CD14-positive monocyte (primary cell): Measurements from ENCODE around the gene DIAPH2. TPM values are rescaled to one million over a fixed set of nuclear protein-coding genes. Genes with fewer than 3 reads are reported as not detected.

Source experiments
- DNase-seq, 3 donors: peaks; one replicate each; pipeline ENCODE4 v3.0.0-alpha.2; 2011 to 2022
- H2AFZ ChIP-seq: 2 replicates; pipeline ENCODE4 v1.6.0; 2012; ENCODE audit warnings: mild to moderate bottlenecking, low read depth, low read length, inconsistent platforms; ENCODE audit not compliant: insufficient read depth, poor library complexity, severe bottlenecking
- H3K27ac ChIP-seq, 2 donors: 1 replicate in 1 of 2; 2 replicates in 1 of 2; pipeline ENCODE4 v1.5.1; 2012 to 2013; ENCODE audit warnings: low read length in 2 of 2, control low read depth in 1 of 2, inconsistent platforms in 1 of 2, low read depth in 1 of 2, mild to moderate bottlenecking in 1 of 2
- H3K27me3 ChIP-seq, 2 donors: one replicate each; pipeline versions ENCODE4 v1.6.0 to v1.6.1; 2011 to 2013; ENCODE audit warnings: low read length in 2 of 2; ENCODE audit not compliant: control insufficient read depth in 2 of 2, insufficient read depth in 2 of 2
- H3K36me3 ChIP-seq, 2 donors: replicated peaks in 1 of 2; 1 replicate in 1 of 2; 2 replicates in 1 of 2; pipeline versions ENCODE4 v1.5.1 to v1.6.1; 2012 to 2013; ENCODE audit warnings: low read length in 2 of 2, control low read depth in 1 of 2, inconsistent platforms in 1 of 2, mild to moderate bottlenecking in 1 of 2; ENCODE audit not compliant: insufficient read depth in 2 of 2, control insufficient read depth in 1 of 2
- H3K4me1 ChIP-seq, 2 donors: 1 replicate in 1 of 2; 2 replicates in 1 of 2; pipeline versions ENCODE4 v1.5.1 to v1.6.1; 2012 to 2013; ENCODE audit warnings: low read length in 2 of 2, control low read depth in 1 of 2, inconsistent platforms in 1 of 2, mild to moderate bottlenecking in 1 of 2, moderate library complexity in 1 of 2; ENCODE audit not compliant: insufficient read depth in 2 of 2, control insufficient read depth in 1 of 2
- H3K4me2 ChIP-seq: replicated peaks from 2 replicates; pipeline ENCODE3; 2012; ENCODE audit warnings: low read length, moderate library complexity, mild to moderate bottlenecking; ENCODE audit not compliant: poor library complexity, severe bottlenecking; ENCODE audit errors: extremely low read depth
- H3K4me3 ChIP-seq, 3 experiments: fragments of 200-600 bp in 1 of 3; sonication (generic) in 1 of 3; replicated peaks in 1 of 3; 1 replicate in 2 of 3; 2 replicates in 1 of 3; pipeline ENCODE4 v1.5.1; 2011 to 2013; ENCODE audit warnings: low read length in 3 of 3, mild to moderate bottlenecking in 3 of 3, control low read depth in 2 of 3, low read depth in 2 of 3, inconsistent platforms in 1 of 3, moderate library complexity in 1 of 3
- H3K79me2 ChIP-seq: 2 replicates; pipeline ENCODE4 v1.6.0; 2012; ENCODE audit warnings: mild to moderate bottlenecking, control low read depth, inconsistent platforms, low read length, moderate library complexity; ENCODE audit not compliant: insufficient read depth
- H3K9ac ChIP-seq: 2 replicates; pipeline ENCODE4 v1.6.0; 2017; ENCODE audit warnings: low read length, mild to moderate bottlenecking; ENCODE audit not compliant: insufficient read depth, poor library complexity, severe bottlenecking
- H3K9me3 ChIP-seq, 2 donors: replicated peaks in 1 of 2; 1 replicate in 1 of 2; 2 replicates in 1 of 2; pipeline versions ENCODE4 v1.5.1 to v1.6.1; 2012 to 2013; ENCODE audit warnings: low read length in 2 of 2, control low read depth in 1 of 2; ENCODE audit not compliant: control insufficient read depth in 1 of 2, insufficient read depth in 1 of 2
- H4K20me1 ChIP-seq: 2 replicates; pipeline ENCODE4 v1.6.0; 2012; ENCODE audit warnings: mild to moderate bottlenecking, low read length, control low read depth, moderate library complexity; ENCODE audit not compliant: insufficient read depth
- H3K27ac Mint-ChIP-seq, 7 donors: one replicate each; pipeline ENCODE4 v1.8.0; 2020; ENCODE audit warnings: mild to moderate bottlenecking in 7 of 7, mixed read lengths in 7 of 7, moderate library complexity in 6 of 7, inconsistent platforms in 2 of 7
- H3K27me3 Mint-ChIP-seq, 3 donors: one replicate each; pipeline ENCODE4 v1.8.0; 2021 to 2022; ENCODE audit warnings: low read depth in 3 of 3, mild to moderate bottlenecking in 3 of 3, mixed read lengths in 3 of 3, moderate library complexity in 3 of 3, inconsistent platforms in 1 of 3
- H3K36me3 Mint-ChIP-seq, 2 donors: one replicate each; pipeline ENCODE4 v1.8.0; 2020; ENCODE audit warnings: mixed read lengths in 2 of 2, inconsistent platforms in 1 of 2, mild to moderate bottlenecking in 1 of 2
- H3K4me1 Mint-ChIP-seq: one replicate; pipeline ENCODE4 v1.8.0; 2020; ENCODE audit warnings: mild to moderate bottlenecking, mixed read lengths
- H3K4me3 Mint-ChIP-seq, 2 donors: one replicate each; pipeline ENCODE4 v1.8.0; 2020; ENCODE audit warnings: mild to moderate bottlenecking in 2 of 2, mixed read lengths in 2 of 2, moderate library complexity in 1 of 2
- H3K9me3 Mint-ChIP-seq, 7 donors: one replicate each; pipeline ENCODE4 v1.8.0; 2020 to 2022; ENCODE audit warnings: mixed read lengths in 7 of 7, mild to moderate bottlenecking in 6 of 7, moderate library complexity in 6 of 7, inconsistent platforms in 2 of 7
- CTCF ChIP-seq: fragments of 200-600 bp; IDR thresholded peaks from one replicate; pipeline ENCODE4 v1.8.0; 2022; ENCODE audit warnings: antibody characterized with exemption, mild to moderate bottlenecking
- WGBS: methylation state at CpG from one replicate; pipeline ENCODE4 v1.1.5; 2013; ENCODE audit warnings: missing lambda C conversion rate; ENCODE audit not compliant: insufficient coverage; 5-methylcytosine and 5-hydroxymethylcytosine counted together
- intact Hi-C, 2 donors: fragments of 100-400 bp; cut with micrococcal nuclease; formaldehyde crosslinking; loops; one replicate each; pipeline versions ENCODE4 v1.15.0 to v1.15.1; 2023
- polyA plus RNA-seq, 3 donors: library from polyadenylated mRNA; depleted of rRNA in 1 of 3; unstranded in 2 of 3; stranded (reverse) in 1 of 3; fragments of 300-500 nt in 2 of 3; fragments of >200 nt in 1 of 3; fragmentation: Illumina TruSeq in 2 of 3; gene quantifications; 1 replicate in 2 of 3; 2 replicates in 1 of 3; pipeline ENCODE4 v1.2.3, GENCODE V29; 2012 to 2021

Gene DIAPH2
- polyA plus RNA-seq, 3 donors = 9.5 to 20.5 (median 11.4) TPM

- Mint-ChIP-seq H3K27me3 (peaks cover 0 to 2% (median 0%) of the 10 kb centered on the region in 3 donors), H3K36me3 (peaks cover 14 to 20% of the 10 kb centered on the region in 2 donors), H3K4me1 (no peaks in the 10 kb centered on the region), H3K27ac (no peak overlapping the region), H3K9me3 (no peaks in the 10 kb centered on the region), H3K4me3 (no peak overlapping the region)
- WGBS = no CpG with 5 or more reads among the region's 1 CpG
- Histone ChIP-seq H4K20me1 (no peaks in the 10 kb centered on the region), H3K4me3 (no peak overlapping the region), H3K27me3 (no peaks in the 10 kb centered on the region), H3K4me2 (no peak overlapping the region), H3K9ac (no peak overlapping the region), H2AFZ (no peak overlapping the region), H3K79me2 (no peaks in the 10 kb centered on the region), H3K27ac (no peak overlapping the region), H3K4me1 (no peaks in the 10 kb centered on the region), H3K36me3 (peaks cover 3 to 27% of the 10 kb centered on the region in 2 donors), H3K9me3 (no peaks in the 10 kb centered on the region)
- no peak for TF ChIP-seq CTCF
- intact Hi-C loops = no loop called here
- no peak for DNase-seq
Observed at GRCh38 chrX:97089116-97089515, 404.5 kb downstream of the DIAPH2 start.

GRCh38 chrX:97096385-97096784 is 411.7 kb downstream of the DIAPH2 start:
- H3K79me2 ChIP-seq = no peaks in the 10 kb centered on the region
- H3K4me3 Mint-ChIP-seq = no peak overlapping the region

More at GRCh38 chrX:97096385-97096784, 411.7 kb downstream of the DIAPH2 start:
- no peaks in the 10 kb centered on the region for H3K9me3 ChIP-seq
- H3K27ac Mint-ChIP-seq = peak overlapping the region in 4 of 7 donors; percentile 15 to 66 (median 28)
- intact Hi-C loops = no loop called here
- H2AFZ ChIP-seq = no peak overlapping the region
- peaks cover 17 to 21% of the 10 kb centered on the region in 2 donors for H3K36me3 Mint-ChIP-seq
- no peaks in the 10 kb centered on the region for H3K27me3 ChIP-seq
- no peaks in the 10 kb centered on the region for H3K4me1 Mint-ChIP-seq
- no peaks in the 10 kb centered on the region for H4K20me1 ChIP-seq
- H3K4me3 ChIP-seq = no peak overlapping the region
- no peak overlapping the region for H3K27ac ChIP-seq
- no peak for TF ChIP-seq CTCF
- no peaks in the 10 kb centered on the region for H3K27me3 Mint-ChIP-seq
- no peaks in the 10 kb centered on the region for H3K9me3 Mint-ChIP-seq
- no peak overlapping the region for H3K9ac ChIP-seq
- no peaks in the 10 kb centered on the region for H3K4me1 ChIP-seq
- no peak for DNase-seq
- WGBS = 100% methylated on average over 1 of the region's 2 CpGs
- peaks cover 6 to 40% of the 10 kb centered on the region in 2 donors for H3K36me3 ChIP-seq
- H3K4me2 ChIP-seq = no peak overlapping the region
